Fibroblast of peridontal ligament (primary cell): Measurements from ENCODE around the gene DDX60.
A peak's percentile ranks its signal among the peaks of the same experiment; 100 is the strongest.
"Not testable (repeated sequence)": the region's sequence is repeated elsewhere in the genome, so short reads cannot be mapped to it uniquely, and the experiment has no call there.

Source experiments
- DNase-seq: peaks from one replicate; pipeline ENCODE4 v3.0.0-alpha.2; 2010; ENCODE audit errors: extremely low read depth

The DDX60 gene, protein sequence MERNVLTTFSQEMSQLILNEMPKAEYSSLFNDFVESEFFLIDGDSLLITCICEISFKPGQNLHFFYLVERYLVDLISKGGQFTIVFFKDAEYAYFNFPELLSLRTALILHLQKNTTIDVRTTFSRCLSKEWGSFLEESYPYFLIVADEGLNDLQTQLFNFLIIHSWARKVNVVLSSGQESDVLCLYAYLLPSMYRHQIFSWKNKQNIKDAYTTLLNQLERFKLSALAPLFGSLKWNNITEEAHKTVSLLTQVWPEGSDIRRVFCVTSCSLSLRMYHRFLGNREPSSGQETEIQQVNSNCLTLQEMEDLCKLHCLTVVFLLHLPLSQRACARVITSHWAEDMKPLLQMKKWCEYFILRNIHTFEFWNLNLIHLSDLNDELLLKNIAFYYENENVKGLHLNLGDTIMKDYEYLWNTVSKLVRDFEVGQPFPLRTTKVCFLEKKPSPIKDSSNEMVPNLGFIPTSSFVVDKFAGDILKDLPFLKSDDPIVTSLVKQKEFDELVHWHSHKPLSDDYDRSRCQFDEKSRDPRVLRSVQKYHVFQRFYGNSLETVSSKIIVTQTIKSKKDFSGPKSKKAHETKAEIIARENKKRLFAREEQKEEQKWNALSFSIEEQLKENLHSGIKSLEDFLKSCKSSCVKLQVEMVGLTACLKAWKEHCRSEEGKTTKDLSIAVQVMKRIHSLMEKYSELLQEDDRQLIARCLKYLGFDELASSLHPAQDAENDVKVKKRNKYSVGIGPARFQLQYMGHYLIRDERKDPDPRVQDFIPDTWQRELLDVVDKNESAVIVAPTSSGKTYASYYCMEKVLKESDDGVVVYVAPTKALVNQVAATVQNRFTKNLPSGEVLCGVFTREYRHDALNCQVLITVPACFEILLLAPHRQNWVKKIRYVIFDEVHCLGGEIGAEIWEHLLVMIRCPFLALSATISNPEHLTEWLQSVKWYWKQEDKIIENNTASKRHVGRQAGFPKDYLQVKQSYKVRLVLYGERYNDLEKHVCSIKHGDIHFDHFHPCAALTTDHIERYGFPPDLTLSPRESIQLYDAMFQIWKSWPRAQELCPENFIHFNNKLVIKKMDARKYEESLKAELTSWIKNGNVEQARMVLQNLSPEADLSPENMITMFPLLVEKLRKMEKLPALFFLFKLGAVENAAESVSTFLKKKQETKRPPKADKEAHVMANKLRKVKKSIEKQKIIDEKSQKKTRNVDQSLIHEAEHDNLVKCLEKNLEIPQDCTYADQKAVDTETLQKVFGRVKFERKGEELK (N-terminal part only)

DNA sequence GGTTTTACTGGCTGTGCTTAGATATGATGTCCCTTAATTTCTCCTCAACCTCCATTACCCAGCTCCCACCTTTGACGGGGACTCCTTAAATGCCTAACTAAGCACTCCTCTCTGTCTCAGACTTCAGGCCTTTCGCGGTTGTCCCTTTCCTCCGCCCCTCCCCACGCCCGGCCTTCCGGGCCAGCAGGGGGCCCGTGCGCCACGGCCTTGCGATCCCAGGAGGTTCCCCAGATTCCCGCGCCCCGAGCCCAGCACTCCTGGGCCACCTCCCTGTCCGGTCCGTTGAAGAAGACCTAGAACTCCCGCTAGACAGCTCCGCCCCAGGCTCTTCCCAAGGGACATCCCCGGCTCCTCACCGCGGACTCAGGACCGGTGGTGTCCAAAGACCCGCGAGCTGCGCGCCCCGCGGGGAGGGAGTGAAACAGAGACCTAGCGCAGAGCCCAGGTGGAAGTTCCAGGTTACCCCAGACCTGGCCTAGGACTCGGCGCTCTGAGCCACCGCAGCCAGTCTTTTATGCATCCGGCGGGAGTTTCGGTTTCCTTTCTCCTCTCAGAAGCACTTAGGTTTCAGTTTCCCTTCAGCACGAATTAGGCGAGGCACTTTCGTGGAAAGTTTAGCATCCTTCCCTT lies at the start of gene DDX60:
DDX60 (minus strand) TSS at position 487 of the 630 bp plus-strand sequence. CDS start 7,493 bp downstream, outside the sequence.
- peak; percentile 81 for DNase-seq

GRCh38 chr4:168367065-168367464 lies 48.5 kb upstream of the DDX60 start:
- DNase-seq: no peak

DNA sequence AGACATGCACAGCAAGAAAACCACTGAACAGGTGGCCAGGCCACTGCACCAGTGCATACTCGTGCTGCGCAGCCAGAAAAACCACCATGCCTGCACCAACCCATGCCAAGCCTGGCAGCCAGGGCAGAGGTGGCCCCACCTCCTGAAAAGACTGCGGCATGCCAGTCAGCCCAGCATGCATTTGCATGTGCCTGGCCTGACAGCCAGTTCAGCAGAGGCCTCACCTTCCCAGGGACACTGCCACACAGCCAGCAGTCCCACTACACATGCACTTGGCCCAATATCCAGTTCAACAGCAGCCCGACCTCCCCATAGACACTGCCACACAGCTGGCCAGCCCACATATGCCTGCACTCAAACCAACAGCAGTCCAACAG lies 43.5 kb upstream of the DDX60 start:
- no peak for DNase-seq

- DNase-seq: no peak
Observed at GRCh38 chr4:168361365-168362024, 42.9 kb upstream of the DDX60 start.

DNA sequence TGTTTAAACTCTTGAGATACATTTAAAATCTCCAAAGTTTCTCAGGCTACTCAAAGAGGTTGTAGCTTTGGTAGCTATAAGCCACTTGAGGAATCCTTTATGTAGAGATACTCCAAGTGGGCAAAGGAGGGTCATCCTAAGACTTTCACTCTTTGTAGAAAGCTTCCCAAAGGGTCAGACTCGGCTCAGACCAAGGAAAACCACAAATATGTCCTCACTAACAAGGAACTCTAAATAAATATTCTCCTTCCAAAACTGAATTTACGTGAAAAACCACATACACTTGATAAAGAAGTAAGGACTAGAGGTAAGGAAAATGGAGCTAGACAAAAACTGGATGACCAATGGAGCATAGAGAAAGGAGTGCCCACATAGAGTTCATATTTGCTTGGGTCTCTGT lies 41.7 kb upstream of the DDX60 start:
- no peak for DNase-seq

DNA sequence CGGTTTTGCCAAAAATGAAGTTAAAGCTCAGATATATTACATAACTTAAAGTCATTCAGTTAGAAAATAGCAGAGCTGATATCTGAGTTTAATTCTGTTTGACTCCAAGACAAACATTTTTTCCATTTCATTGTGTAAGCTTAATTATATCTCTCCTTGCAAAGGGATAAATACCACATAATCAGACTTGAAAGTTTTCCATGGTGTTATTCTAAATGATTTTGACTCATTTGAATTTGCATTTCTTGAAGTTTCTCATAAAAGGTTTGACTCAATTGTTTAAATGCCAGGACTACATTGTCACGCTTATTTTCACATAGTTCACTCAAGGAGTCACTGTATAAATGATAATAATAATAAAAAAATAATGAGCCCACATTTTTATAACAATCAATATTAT lies 39.4 kb upstream of the DDX60 start:
- peak; percentile 29 for DNase-seq

- DNase-seq: no peak
Observed at GRCh38 chr4:168353746-168354145, 35.2 kb upstream of the DDX60 start.

- DNase-seq: peak; percentile 16
Observed at GRCh38 chr4:168337550-168337940, 19.0 kb upstream of the DDX60 start.

DNA sequence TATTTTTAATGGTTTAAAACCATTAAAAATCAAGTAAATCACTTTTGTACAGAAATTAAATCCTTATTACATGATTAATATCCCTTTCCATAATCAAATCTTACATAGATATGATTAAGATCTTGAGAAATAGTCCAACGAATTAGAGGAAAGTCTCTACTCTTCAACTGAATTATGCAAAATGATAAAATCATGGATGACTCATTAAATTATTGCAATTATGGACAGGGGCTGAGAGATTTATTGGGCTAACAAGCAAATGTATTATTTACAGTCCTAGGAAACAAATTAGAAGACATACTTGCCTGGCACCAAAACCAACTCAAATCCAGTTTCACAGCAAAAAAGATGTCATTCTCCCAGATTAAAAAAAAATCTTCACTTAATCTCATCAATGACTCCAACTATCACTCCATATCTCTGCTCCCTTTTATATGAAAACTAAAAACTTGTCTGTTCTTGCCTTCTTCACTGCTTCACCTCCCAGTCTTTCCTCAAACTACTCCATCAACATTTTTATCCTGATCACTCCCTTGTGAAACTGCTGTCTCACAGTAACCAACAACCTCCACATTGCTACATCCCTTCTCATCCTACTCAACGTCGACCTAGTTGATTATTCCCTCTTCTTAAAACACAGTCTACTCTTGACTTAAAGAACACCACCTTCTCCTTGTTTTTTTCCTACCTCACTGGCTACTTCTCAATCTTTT lies 18.4 kb upstream of the DDX60 start:
- no peak for DNase-seq

- peak; percentile 61 for DNase-seq
Observed at GRCh38 chr4:168335621-168336020, 17.1 kb upstream of the DDX60 start.

GRCh38 chr4:168334053-168334452 lies 15.5 kb upstream of the DDX60 start:
- no peak for DNase-seq

GRCh38 chr4:168330575-168330974 lies 12.0 kb upstream of the DDX60 start:
- not testable (repeated sequence) for DNase-seq

DNA sequence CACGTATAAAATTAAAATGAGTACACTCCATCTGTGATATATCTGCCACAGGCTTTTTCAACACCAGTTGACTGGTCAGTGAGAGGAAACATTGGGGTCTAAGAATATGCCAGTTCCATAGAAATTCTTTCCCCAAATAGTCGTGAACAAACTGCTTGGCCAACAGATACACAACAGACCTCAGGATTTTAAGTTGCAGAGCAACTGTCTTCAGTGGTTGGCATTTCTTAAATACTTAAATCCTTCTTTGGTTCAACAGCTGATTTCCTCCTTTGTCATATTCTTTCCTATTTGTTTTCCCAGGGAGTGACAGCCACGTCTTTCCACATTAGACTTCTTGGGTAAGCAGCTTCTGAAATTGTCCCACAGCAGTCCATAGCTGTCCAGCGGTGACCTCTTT lies 7.0 kb upstream of the DDX60 start:
- no peak for DNase-seq

- no peak for DNase-seq
Observed at GRCh38 chr4:168321006-168321405, 2.5 kb upstream of the DDX60 start.

DNA sequence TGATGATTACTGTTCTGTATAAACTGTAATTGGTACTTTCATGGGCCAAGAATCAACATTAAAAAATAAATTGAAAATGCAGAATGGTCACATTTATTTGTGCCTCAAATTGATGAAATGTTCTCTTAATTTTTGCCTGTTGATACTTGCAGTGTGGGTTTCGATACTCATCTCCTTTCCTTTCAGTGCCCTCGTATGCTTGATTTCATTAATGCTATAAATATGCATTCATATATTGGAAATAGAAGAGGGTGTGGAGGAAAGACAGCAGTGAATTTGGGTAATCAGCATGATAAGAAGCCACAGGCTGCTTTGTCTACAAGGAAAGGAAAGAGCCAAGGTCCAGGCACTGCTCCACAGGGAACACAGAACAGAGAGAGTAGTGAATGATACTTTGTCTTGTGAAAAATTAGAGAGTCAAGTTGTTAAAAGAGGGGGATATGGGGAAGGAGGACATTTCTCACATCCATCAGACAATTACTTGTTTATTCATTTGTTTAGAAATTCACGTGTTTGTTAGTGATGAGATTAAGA lies 1.0 kb upstream of the DDX60 start:
- DNase-seq: peak; percentile 20

- no peak for DNase-seq
Observed at GRCh38 chr4:168317621-168318020, 931 bp downstream of the DDX60 start.

DNA sequence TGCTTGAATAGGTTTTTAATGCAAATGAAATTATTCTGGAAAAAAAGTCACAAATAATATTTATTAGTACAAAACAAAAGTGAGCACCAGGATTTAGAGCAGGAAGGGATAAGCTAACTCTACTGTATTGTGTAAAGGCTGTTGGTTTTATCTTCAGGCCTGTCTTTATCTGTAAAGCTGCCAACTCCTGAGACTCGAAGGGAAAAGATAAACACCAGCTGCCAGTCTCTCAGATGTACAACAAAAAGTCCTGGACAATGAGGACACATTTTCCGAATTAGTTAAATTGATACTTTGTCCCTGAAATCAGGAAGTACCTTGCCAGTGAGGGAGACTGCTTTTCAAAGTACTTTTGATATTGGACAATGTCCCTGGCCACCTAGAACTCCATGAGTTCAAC lies 8.8 kb downstream of the DDX60 start:
- peak; percentile 26 for DNase-seq

- no peak for DNase-seq
Observed at GRCh38 chr4:168308912-168309311, 9.6 kb downstream of the DDX60 start.

DNA sequence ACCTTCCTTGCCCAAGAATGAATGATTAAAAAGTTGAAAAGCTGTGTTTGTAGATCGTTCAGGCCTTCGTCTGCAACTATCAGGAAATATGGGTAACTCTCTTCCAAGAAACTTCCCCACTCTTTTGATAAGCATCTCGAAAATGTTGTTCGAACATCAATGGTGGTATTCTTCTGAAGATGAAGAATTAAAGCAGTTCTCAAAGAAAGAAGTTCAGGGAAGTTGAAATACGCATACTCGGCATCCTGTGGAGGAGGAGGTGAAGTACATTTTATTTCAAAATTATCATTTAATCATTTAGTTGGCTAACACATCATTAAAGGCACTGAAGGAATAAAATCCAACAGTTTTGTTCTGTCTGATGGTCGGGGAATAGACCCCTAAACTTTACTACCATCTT lies 12.1 kb downstream of the DDX60 start:
- DNase-seq: no peak
